Psoas muscle (tissue), 8 donors: ENCODE results near the gene KIRREL2. TPM values are rescaled to one million over a fixed set of nuclear protein-coding genes. Genes with fewer than 3 reads are reported as not detected.

ENCODE experiments used
- ATAC-seq, 4 donors: fragments of 200-7000 bp; cut with Tn5 transposase; one replicate each; pipeline ENCODE4 v1.9.1; 2020; ENCODE audit warnings: moderate library complexity in 3 of 4, mild to moderate bottlenecking in 2 of 4
- DNase-seq, 2 donors: peaks; one replicate each; pipeline ENCODE4 v3.0.0-alpha.2; 2020
- H3K27ac ChIP-seq: fragments of 200-600 bp; one replicate; pipeline ENCODE4 v1.8.0; 2022
- H3K27me3 ChIP-seq, 3 donors: fragments of 200-600 bp in 1 of 3; one replicate each; pipeline versions ENCODE4 v1.6.1 to v1.8.0; 2013 to 2022; ENCODE audit warnings: low read length in 2 of 3, mild to moderate bottlenecking in 2 of 3, moderate library complexity in 1 of 3; ENCODE audit not compliant: insufficient read depth in 3 of 3
- H3K36me3 ChIP-seq, 2 donors: fragments of 200-600 bp in 1 of 2; one replicate each; pipeline versions ENCODE4 v1.6.1 to v1.8.0; 2013 to 2022; ENCODE audit warnings: low read depth in 1 of 2, mild to moderate bottlenecking in 1 of 2, moderate library complexity in 1 of 2; ENCODE audit not compliant: insufficient read depth in 1 of 2
- H3K4me1 ChIP-seq: fragments of 200-600 bp; one replicate; pipeline ENCODE4 v1.8.0; 2022
- H3K4me3 ChIP-seq: fragments of 200-600 bp; one replicate; pipeline ENCODE4 v1.8.0; 2022; ENCODE audit warnings: mild to moderate bottlenecking
- H3K9me3 ChIP-seq: fragments of 200-600 bp; one replicate; pipeline ENCODE4 v1.8.0; 2022
- WGBS, 3 donors: extraction: QIAGEN DNeasy Blood & Tissue Kit; methylation state at CpG; one replicate each; pipeline versions ENCODE4 v1.1.6 to v1.1.7; 2013; 5-methylcytosine and 5-hydroxymethylcytosine counted together
- intact Hi-C, 2 donors: fragments of 100-400 bp; cut with DNase I; formaldehyde crosslinking; loops; one replicate each; pipeline versions ENCODE4 v1.11.0 to v1.14.2; 2022
- polyA plus RNA-seq, 3 donors: library from polyadenylated mRNA; stranded (reverse); fragments of 200-250 nt; gene quantifications; one replicate each; pipeline ENCODE4 v1.2.3, GENCODE V29; 2013
- total RNA-seq, 4 donors: library from RNA; stranded (reverse); fragmentation: NEBNext Ultra II Directional in 2 of 4; extraction: Animal tissue kit (Norgen Biotek cat#: 25700) in 2 of 4; gene quantifications; one replicate each; pipeline versions ENCODE4 v1.2.1 to v1.2.4, GENCODE V29; 2021 to 2023
- TF ChIP-seq, protein P1 (sequence below): fragments of 200-600 bp; IDR thresholded peaks from one replicate; pipeline ENCODE4 v1.8.0; 2022; ENCODE audit warnings: antibody characterized with exemption
- donor health status: healthy with polysubstance abuse.
- donor health status: DM: no; HTN: no; CAD: no; lungs with moderate emphysema.
- donor health status: Bipolar disorder and iron deficiency.
- donor health status: healthy.
- donor health status: DM: yes; HTN: yes; CAD: no.
- donor health status: DM: no; HTN: no; CAD: no.
- donor health status: DM: no; HTN: no; CAD: no.
- donor health status: DM: yes; HTN: yes; CAD: no.

Gene KIRREL2
- total and polyA plus RNA-seq, 7 donors: not detected

DNA sequence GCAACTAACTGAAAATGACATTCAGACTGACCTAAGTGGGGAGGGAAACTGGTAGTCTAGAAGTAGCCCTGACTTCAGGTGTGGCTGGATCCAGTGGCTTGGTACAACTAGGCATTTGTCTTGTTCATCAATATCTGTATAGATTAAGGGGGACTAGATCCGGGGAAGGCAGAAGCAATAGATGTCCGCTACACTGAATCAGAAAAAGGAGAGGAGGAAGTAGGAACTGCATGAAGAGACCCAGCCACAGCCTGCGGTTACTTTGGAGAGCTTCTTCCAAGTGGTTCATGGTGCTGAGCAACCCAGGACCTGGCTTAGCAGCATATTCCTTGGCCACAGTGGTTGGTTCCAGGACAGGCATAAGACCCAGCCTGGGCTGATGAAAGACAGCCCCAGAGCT is 34.1 kb upstream of the KIRREL2 start:
- peaks cover 0 to 18% (median 3%) of the 10 kb centered on the region in 3 donors for H3K27me3 ChIP-seq
- intact Hi-C loops: no loop called here
- ATAC-seq (no peak), DNase-seq (no peak)
- H3K9me3 ChIP-seq: no peaks in the 10 kb centered on the region
- WGBS, 3 donors: 72 to 88% (median 76%) methylated on average over 3 of the region's 3 CpGs
- H3K4me3 ChIP-seq: no peak overlapping the region
- H3K36me3 ChIP-seq: no peaks in the 10 kb centered on the region
- no peak overlapping the region for H3K27ac ChIP-seq
- no peaks in the 10 kb centered on the region for H3K4me1 ChIP-seq
- TF ChIP-seq, protein P1, sequence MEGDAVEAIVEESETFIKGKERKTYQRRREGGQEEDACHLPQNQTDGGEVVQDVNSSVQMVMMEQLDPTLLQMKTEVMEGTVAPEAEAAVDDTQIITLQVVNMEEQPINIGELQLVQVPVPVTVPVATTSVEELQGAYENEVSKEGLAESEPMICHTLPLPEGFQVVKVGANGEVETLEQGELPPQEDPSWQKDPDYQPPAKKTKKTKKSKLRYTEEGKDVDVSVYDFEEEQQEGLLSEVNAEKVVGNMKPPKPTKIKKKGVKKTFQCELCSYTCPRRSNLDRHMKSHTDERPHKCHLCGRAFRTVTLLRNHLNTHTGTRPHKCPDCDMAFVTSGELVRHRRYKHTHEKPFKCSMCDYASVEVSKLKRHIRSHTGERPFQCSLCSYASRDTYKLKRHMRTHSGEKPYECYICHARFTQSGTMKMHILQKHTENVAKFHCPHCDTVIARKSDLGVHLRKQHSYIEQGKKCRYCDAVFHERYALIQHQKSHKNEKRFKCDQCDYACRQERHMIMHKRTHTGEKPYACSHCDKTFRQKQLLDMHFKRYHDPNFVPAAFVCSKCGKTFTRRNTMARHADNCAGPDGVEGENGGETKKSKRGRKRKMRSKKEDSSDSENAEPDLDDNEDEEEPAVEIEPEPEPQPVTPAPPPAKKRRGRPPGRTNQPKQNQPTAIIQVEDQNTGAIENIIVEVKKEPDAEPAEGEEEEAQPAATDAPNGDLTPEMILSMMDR: no peak

DNA sequence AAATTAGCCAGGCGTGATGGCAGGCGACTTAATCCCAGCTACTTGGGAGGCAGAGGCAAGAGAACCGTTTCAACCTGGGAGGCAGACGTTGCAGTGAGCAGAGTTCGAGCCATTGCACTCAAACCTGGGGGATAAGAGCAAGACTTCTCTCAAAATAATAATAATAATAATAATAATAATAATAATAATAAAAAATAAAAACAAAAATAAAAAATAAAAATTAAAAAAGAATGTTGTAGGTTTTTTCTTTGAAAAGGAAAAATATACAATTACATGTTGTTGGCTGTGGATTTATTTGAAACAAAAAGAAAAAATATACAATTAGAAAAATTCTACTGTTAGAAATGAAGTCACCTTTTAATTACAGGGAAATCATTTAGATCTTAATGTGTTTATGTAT is 32.6 kb upstream of the KIRREL2 start:
- Histone ChIP-seq H3K27me3 (peaks cover 0 to 3% (median 2%) of the 10 kb centered on the region in 3 donors), H3K27ac (no peak overlapping the region), H3K36me3 (no peaks in the 10 kb centered on the region), H3K9me3 (no peaks in the 10 kb centered on the region), H3K4me1 (no peaks in the 10 kb centered on the region), H3K4me3 (no peak overlapping the region)
- ATAC-seq (no peak), DNase-seq (no peak)
- intact Hi-C loops: no loop called here
- TF ChIP-seq, protein P1: no peak
- 70 to 79% (median 73%) methylated on average over 5 of the region's 5 CpGs for WGBS, 3 donors

DNA sequence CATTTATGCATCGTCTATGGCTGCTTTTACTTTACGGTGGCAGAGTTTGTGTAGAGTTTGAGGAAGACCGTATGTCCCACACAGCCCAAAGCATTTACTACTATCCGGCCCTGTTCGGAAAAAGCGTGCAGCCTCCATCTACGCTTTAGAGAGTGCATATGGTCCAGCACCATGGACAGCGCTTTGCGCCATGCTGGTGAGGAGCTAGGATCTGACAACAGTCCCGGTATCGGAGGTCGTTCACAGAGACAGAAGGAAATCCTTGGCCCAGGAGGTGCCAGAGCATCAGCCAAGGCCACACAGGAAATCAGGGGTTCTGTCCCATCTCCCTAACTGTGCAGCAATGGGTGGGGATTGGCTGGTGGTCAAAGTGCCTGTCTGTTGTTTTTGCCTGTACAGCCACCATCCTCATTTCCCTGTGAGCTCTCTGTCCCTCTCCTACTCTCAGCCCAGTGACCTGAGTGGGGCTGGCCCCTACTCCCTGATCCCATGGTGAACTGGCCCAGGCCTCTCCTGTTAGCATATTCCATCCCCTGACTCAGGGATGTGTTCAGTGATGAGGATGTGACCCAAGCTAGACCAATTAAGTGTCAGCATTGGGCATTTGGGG is 27.9 kb upstream of the KIRREL2 start:
- intact Hi-C loops: loop anchor here in 1 of 2 donors (1.0 kb wide), 1 partner anchor 46 kb away; no protein-coding TSS in a partner anchor
- no peak overlapping the region for H3K4me3 ChIP-seq
- H3K9me3 ChIP-seq: no peaks in the 10 kb centered on the region
- H3K27ac ChIP-seq: no peak overlapping the region
- DNase-seq (peak in 1 of 2 donors; percentile 48), ATAC-seq (peak in 1 of 4 donors; percentile 48)
- H3K27me3 ChIP-seq: peaks cover 0 to 14% (median 2%) of the 10 kb centered on the region in 3 donors
- TF ChIP-seq, protein P1: no peak
- WGBS, 3 donors: 5 to 7% (median 6%) methylated on average over 12 of the region's 12 CpGs
- H3K36me3 ChIP-seq: no peaks in the 10 kb centered on the region
- H3K4me1 ChIP-seq: no peaks in the 10 kb centered on the region

DNA sequence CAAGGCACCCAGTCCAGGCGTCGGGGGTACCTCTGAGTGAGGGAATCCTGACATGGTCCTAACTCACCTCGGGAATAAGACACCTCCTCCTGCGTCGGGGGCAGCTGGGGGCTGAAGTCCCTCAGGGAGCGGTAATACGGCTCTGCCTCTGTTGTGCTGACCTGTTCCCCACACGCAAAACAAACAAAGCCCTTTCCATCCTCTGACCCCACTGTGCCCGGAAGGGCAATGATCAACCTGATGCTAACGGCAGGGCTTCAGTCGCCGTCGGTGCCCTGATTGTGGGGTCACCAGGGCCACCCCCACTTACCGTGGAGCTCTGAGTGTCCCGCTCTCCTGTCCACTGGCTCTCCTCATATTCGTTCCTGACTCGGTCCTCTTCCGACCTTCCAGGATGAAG is 25.7 kb upstream of the KIRREL2 start:
- DNase-seq (no peak), ATAC-seq (no peak)
- TF ChIP-seq, protein P1: no peak
- Histone ChIP-seq H3K27me3 (peaks cover 0 to 14% (median 5%) of the 10 kb centered on the region in 3 donors), H3K4me3 (no peak overlapping the region), H3K36me3 (no peaks in the 10 kb centered on the region), H3K9me3 (no peaks in the 10 kb centered on the region), H3K4me1 (no peaks in the 10 kb centered on the region), H3K27ac (no peak overlapping the region)
- 63 to 77% (median 68%) methylated on average over 18 of the region's 18 CpGs for WGBS, 3 donors
- intact Hi-C loops: no loop called here

DNA sequence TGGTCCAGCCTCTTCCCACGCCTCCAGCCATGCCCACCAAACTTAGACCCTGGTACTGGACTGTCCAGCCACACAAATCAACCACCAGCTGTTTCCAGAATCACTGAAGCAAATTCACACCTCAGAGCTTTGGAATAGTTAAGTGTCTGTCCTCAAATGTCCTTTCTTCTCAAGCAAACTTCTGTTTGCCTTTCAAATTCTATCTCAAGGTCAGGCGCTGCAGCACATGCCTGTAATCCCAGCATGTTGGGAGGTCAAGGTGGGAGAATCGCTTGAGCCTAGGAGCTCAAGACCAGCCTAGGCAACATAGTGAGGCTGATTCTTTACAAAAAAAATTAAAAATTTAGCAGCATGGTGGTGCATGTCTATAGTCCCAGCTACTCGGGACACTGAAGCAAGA is 24.7 kb upstream of the KIRREL2 start:
- Histone ChIP-seq H3K27ac (no peak overlapping the region), H3K9me3 (no peaks in the 10 kb centered on the region), H3K36me3 (no peaks in the 10 kb centered on the region), H3K4me3 (no peak overlapping the region), H3K27me3 (peaks cover 0 to 17% (median 5%) of the 10 kb centered on the region in 3 donors), H3K4me1 (no peaks in the 10 kb centered on the region)
- TF ChIP-seq, protein P1: no peak
- 64 to 72% (median 69%) methylated on average over 4 of the region's 4 CpGs for WGBS, 3 donors
- DNase-seq (no peak), ATAC-seq (no peak)
- intact Hi-C loops: no loop called here
